Loucy (cell line): ENCODE measurements around the gene MYCT1.

Experiments used
- H2AFZ ChIP-seq: fragments of 200-600 bp; sonication (generic); 2 replicates; pipeline ENCODE4 v1.6.0; 2016; ENCODE audit warnings: antibody characterized with exemption, mild to moderate bottlenecking, low read length, moderate library complexity
- H3F3A ChIP-seq: fragments of 200-600 bp; 2 replicates; pipeline ENCODE4 v1.6.0; 2016; ENCODE audit warnings: antibody characterized with exemption, low read depth, mild to moderate bottlenecking
- H3K27me3 ChIP-seq: fragments of 200-600 bp; sonication (generic); 2 replicates; pipeline ENCODE4 v1.6.1; 2014; ENCODE audit warnings: low read length, mild to moderate bottlenecking; ENCODE audit not compliant: insufficient read depth, poor library complexity, severe bottlenecking
- H3K36me3 ChIP-seq: fragments of 200-600 bp; sonication (generic); 2 replicates; pipeline ENCODE4 v1.6.1; 2016; ENCODE audit warnings: low read length; ENCODE audit not compliant: insufficient read depth
- H3K4me1 ChIP-seq: fragments of 200-600 bp; sonication (generic); 2 replicates; pipeline ENCODE4 v1.5.1; 2014; ENCODE audit warnings: low read length, mild to moderate bottlenecking; ENCODE audit not compliant: insufficient read depth, poor library complexity, severe bottlenecking
- H3K4me2 ChIP-seq: fragments of 200-600 bp; sonication (generic); 2 replicates; pipeline ENCODE4 v1.6.0; 2014; ENCODE audit warnings: antibody characterized with exemption, low read length, low read depth, mild to moderate bottlenecking; ENCODE audit not compliant: poor library complexity, severe bottlenecking
- H3K4me3 ChIP-seq: fragments of 200-600 bp; sonication (generic); 2 replicates; pipeline ENCODE4 v1.5.1; 2014; ENCODE audit warnings: low read length, mild to moderate bottlenecking, mixed read lengths; ENCODE audit not compliant: poor library complexity, severe bottlenecking
- H3K79me2 ChIP-seq: fragments of 200-600 bp; sonication (generic); 2 replicates; pipeline ENCODE4 v1.6.1; 2014; ENCODE audit warnings: low read length; ENCODE audit not compliant: insufficient read depth
- H3K9ac ChIP-seq: fragments of 200-600 bp; sonication (generic); 2 replicates; pipeline ENCODE4 v1.6.0; 2014; ENCODE audit warnings: mild to moderate bottlenecking, low read depth, low read length, moderate library complexity; ENCODE audit not compliant: poor library complexity, severe bottlenecking
- H3K9me2 ChIP-seq: fragments of 200-600 bp; sonication (generic); replicated peaks from 2 replicates; pipeline ENCODE4 v1.6.1; 2016; ENCODE audit warnings: low read depth, low read length, mixed read lengths
- H3K9me3 ChIP-seq: fragments of 200-600 bp; sonication (generic); 2 replicates; pipeline ENCODE4 v1.6.1; 2014; ENCODE audit warnings: mild to moderate bottlenecking, antibody characterized with exemption, low read length, low read depth; ENCODE audit not compliant: insufficient read depth
- H4K20me1 ChIP-seq: fragments of 200-600 bp; sonication (generic); 2 replicates; pipeline ENCODE4 v1.6.0; 2014; ENCODE audit warnings: antibody characterized with exemption, low read length, mild to moderate bottlenecking; ENCODE audit not compliant: insufficient read depth, poor library complexity, severe bottlenecking
- EZH2phosphoT487 ChIP-seq: fragments of 200-600 bp; IDR thresholded peaks from 2 replicates; pipeline ENCODE4 v1.6.1; 2018; ENCODE audit warnings: antibody characterized with exemption, mild to moderate bottlenecking, moderate library complexity, borderline replicate concordance
- TF ChIP-seq, protein P1 (sequence below): fragments of 200-600 bp; sonication (generic); conservative IDR thresholded peaks from 2 replicates; pipeline ENCODE4 v1.5.1; 2014; ENCODE audit warnings: mild to moderate bottlenecking, antibody characterized with exemption, low read length

MYCT1 gene

DNA sequence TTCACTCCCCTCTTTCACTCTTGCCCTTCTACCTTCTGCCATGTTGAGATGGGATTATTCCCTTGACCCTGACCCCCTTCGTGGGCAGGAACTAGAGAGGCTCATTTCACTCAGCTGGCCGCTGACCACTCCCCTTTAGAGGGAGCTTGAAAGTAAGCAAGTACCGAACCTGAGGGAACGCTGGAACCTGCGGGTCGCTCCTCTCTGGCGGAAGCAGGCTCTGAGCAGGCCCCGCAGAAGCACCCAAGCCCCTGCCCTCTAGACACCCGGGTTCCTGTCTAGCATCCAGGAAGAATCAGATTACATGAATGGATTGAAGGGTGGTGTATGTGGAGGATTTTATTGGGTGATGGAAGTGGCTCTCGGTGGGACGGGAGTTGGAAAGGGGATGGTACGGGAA is 11.9 kb upstream of the MYCT1 start:
- no peak for TF ChIP-seq EZH2phosphoT487
- TF ChIP-seq, protein P1, sequence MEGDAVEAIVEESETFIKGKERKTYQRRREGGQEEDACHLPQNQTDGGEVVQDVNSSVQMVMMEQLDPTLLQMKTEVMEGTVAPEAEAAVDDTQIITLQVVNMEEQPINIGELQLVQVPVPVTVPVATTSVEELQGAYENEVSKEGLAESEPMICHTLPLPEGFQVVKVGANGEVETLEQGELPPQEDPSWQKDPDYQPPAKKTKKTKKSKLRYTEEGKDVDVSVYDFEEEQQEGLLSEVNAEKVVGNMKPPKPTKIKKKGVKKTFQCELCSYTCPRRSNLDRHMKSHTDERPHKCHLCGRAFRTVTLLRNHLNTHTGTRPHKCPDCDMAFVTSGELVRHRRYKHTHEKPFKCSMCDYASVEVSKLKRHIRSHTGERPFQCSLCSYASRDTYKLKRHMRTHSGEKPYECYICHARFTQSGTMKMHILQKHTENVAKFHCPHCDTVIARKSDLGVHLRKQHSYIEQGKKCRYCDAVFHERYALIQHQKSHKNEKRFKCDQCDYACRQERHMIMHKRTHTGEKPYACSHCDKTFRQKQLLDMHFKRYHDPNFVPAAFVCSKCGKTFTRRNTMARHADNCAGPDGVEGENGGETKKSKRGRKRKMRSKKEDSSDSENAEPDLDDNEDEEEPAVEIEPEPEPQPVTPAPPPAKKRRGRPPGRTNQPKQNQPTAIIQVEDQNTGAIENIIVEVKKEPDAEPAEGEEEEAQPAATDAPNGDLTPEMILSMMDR = no peak
- no peaks in the 10 kb centered on the region for H3K4me1 ChIP-seq
- no peaks in the 10 kb centered on the region for H3F3A ChIP-seq
- no peaks in the 10 kb centered on the region for H3K9me2 ChIP-seq
- no peak overlapping the region for H3K4me2 ChIP-seq
- no peak overlapping the region for H2AFZ ChIP-seq
- no peaks in the 10 kb centered on the region for H3K36me3 ChIP-seq
- H3K9me3 ChIP-seq = no peaks in the 10 kb centered on the region
- no peaks in the 10 kb centered on the region for H3K27me3 ChIP-seq
- no peaks in the 10 kb centered on the region for H4K20me1 ChIP-seq
- no peak overlapping the region for H3K4me3 ChIP-seq
- H3K9ac ChIP-seq = no peak overlapping the region
- no peaks in the 10 kb centered on the region for H3K79me2 ChIP-seq

DNA sequence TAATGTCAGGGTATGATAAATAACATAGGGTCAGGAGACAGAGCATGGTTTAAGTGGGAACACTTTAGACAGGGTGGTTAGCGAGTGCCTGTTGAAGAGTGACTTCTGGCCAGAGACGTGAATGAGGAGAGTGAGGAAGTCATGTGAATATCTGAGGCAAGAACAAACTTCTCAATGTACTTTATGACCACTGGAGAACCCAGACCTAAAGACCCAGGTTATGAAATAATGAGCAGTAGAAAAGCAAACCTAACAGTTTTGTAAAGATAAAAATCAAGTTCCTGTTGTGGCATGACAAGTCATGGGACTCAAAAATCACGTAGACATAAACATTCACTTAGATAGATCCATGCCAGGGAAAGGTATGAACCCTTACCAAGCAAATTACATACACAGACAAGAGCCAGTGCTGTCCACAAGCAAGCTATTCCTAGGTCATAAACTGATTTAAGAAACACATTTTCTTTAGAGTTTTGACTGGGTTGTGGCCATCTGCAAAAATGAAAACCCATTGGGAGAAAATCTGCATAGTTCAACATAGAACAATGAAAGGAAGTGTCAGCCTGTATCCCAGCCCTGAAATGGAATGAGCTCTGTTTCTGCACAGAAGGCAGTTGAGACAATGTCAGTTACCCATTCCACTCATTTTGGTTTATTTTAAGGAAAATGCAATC is 2.2 kb upstream of the MYCT1 start:
- TF ChIP-seq, protein P1 = no peak
- no peak for TF ChIP-seq EZH2phosphoT487

DNA sequence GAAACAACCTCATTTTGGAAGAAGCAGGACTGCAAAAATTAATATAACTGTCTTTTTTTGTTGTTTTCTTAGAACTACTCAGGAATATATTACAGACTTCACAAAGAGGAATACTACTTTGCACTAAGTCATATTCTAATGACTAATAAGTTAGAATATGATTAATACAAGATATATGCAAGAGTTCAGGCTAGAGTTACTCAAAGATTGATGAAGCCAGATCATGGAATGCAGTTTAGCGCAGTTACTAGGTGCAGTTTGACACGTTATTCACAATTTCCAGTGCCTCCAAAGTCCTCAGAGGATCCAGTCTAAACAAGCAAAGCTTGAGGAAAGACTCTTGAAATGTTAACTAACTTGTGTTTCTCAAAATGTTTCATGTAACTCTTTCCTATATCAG is 1.2 kb upstream of the MYCT1 start:
- H3K9me3 ChIP-seq = no peaks in the 10 kb centered on the region
- H2AFZ ChIP-seq = no peak overlapping the region
- H3K9me2 ChIP-seq = no peaks in the 10 kb centered on the region
- H3F3A ChIP-seq = no peaks in the 10 kb centered on the region
- H3K4me2 ChIP-seq = no peak overlapping the region
- no peaks in the 10 kb centered on the region for H3K27me3 ChIP-seq
- H3K4me1 ChIP-seq = no peaks in the 10 kb centered on the region
- H3K79me2 ChIP-seq = no peaks in the 10 kb centered on the region
- H3K4me3 ChIP-seq = no peak overlapping the region
- H3K36me3 ChIP-seq = no peaks in the 10 kb centered on the region
- H3K9ac ChIP-seq = no peak overlapping the region
- no peak for TF ChIP-seq EZH2phosphoT487
- TF ChIP-seq, protein P1 = no peak
- no peaks in the 10 kb centered on the region for H4K20me1 ChIP-seq

More for the DNA sequence above, 2.2 kb upstream of the MYCT1 start:
- no peaks in the 10 kb centered on the region for H3K79me2 ChIP-seq
- H3K9me2 ChIP-seq = no peaks in the 10 kb centered on the region
- H3K36me3 ChIP-seq = no peaks in the 10 kb centered on the region
- H3K9me3 ChIP-seq = no peaks in the 10 kb centered on the region
- H3K27me3 ChIP-seq = no peaks in the 10 kb centered on the region
- H3K4me1 ChIP-seq = no peaks in the 10 kb centered on the region
- H3K9ac ChIP-seq = no peak overlapping the region
- no peaks in the 10 kb centered on the region for H4K20me1 ChIP-seq
- H3F3A ChIP-seq = no peaks in the 10 kb centered on the region
- H3K4me2 ChIP-seq = no peak overlapping the region
- H2AFZ ChIP-seq = no peak overlapping the region
- H3K4me3 ChIP-seq = no peak overlapping the region
